ENCODE data around the gene FBP2.
"Not testable (repeated sequence)": the region's sequence is repeated elsewhere in the genome, so short reads cannot be mapped to it uniquely, and the experiment has no call there.

The FBP2 gene

DNA sequence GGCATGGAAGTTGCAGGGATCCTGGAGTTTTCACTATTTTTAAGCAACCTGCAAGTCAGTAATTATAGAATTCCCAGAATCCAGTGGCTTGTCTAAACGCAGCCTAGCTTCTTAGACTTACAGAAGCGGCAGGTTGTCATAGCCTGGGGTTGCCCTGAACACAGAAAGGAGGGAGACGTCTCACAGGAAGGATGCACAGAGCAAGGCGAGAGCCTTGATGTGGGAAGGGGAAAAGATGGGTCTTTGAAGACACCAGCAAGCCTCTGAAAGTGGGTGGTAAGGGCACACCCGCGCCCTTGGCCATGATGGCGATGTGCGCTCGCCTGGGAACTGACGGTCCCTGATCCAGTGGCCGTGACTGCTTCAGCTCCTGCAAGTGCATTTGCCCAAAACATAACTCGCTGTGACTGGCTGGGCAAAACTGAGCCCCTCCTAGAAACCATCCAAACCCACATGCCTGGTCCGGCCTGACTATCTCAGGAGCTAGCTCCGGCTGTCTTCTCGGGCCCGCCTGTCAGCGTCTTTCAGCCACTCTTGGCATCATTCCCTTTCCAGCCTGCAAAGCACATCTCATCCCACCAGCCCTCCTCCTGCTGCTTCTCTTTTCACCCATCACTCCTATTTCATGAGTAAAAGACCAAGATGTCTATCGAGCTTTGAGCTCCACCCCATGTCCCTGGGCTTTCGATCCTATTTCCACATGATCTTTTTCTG lies 28.6 kb upstream of the FBP2 start:
- no peaks in the 10 kb centered on the region for H3K36me3 Mint-ChIP-seq (ENCODE audit: low read depth)
- H3K27ac Mint-ChIP-seq: no peak overlapping the region
- no peak overlapping the region for H3K4me3 Mint-ChIP-seq
- H3K4me1 Mint-ChIP-seq (ENCODE audit: low read depth): peaks cover 9% of the 10 kb centered on the region
- no peak for DNase-seq
- H3K9me3 Mint-ChIP-seq: no peaks in the 10 kb centered on the region
- peaks cover 16% of the 10 kb centered on the region for H3K27me3 Mint-ChIP-seq

DNA sequence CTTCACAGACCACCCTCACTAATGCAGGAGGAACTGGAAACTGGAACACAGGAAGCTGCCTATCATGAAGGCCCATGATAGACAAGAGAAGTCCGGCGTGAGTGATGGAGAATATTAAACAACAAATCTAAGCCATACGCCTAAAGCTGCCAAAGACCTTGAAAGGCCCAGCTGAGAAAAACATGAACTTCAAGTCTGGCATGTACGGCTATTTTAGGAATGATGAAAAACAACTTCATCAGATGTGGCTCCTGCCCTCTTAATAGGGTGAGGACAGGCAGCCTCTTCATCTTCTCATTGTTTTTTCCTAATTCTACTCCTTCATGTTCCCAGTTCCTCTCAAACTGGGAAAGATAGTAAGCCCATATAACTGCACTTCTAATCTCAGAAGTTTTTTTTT lies 25.4 kb upstream of the FBP2 start:
- no peaks in the 10 kb centered on the region for H3K9me3 Mint-ChIP-seq
- DNase-seq: no peak
- H3K4me3 Mint-ChIP-seq: no peak overlapping the region
- H3K36me3 Mint-ChIP-seq (ENCODE audit: low read depth): no peaks in the 10 kb centered on the region
- peaks cover 16% of the 10 kb centered on the region for H3K27me3 Mint-ChIP-seq
- H3K4me1 Mint-ChIP-seq (ENCODE audit: low read depth): peaks cover 9% of the 10 kb centered on the region
- no peak overlapping the region for H3K27ac Mint-ChIP-seq

DNA sequence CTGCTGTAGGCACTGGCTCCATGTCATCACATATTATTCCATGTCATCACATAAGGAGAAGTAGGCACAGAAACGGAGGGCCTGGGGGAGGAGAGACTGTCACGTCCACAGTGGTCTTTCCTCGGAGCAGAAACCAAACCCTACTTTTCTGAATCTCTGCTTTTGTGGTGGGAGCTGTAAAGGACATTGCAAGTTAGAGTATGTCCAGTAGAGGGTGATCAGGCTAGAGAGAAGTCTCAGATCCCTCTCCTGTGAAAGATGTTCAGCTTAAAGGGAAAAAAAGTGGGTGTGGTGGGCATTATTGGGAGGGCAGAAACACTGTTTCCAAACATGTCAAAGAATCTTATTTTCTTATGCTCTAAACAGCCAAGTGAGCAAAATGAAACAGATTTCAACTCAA lies 19.4 kb upstream of the FBP2 start:
- Mint-ChIP-seq H3K9me3 (no peaks in the 10 kb centered on the region), H3K36me3 (ENCODE audit: low read depth) (no peaks in the 10 kb centered on the region), H3K27me3 (peaks cover 32% of the 10 kb centered on the region), H3K4me3 (no peak overlapping the region), H3K4me1 (ENCODE audit: low read depth) (peaks cover 13% of the 10 kb centered on the region), H3K27ac (no peak overlapping the region)
- no peak for DNase-seq

DNA sequence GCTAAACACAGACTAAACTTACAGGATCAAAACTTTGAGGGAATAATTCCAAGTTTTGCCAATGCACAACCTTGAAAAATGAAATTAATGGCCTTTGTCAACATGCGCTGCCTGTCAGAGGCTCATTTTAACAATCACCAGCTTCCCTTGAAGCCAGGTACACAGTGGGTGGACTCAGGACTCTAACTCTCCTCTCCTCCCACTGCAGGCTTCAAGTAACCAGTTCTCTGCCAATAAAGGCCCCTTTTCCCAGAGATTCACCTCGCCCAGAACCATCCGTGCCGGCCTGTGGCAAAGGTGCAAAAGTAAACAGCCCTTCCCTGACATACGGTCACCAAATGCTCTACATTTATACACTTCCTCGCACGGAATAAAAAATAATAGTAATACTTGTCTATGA lies 18.4 kb upstream of the FBP2 start:
- no peak overlapping the region for H3K27ac Mint-ChIP-seq
- H3K4me3 Mint-ChIP-seq: no peak overlapping the region

DNA sequence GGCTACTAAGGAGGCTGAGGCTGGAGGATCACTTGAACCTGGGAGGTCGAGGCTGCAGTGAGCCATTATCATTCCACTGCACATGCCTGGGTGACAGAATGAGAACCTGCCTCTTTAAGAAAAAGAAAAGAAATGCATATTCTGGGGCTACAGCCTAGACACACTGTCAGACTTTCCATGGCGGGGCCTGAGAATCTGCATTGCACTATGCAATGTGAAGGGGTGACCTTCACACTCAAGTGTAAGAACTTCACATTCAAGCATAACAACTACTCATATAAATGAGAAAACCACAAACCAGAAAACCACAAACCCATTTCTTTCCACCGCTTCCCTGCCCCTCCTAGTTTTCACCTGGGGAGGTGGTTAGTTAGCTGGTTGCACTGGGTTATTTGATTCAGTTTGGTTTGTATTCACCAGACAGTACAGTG lies 18.0 kb upstream of the FBP2 start:
- Mint-ChIP-seq H3K36me3 (ENCODE audit: low read depth) (no peaks in the 10 kb centered on the region), H3K4me3 (no peak overlapping the region), H3K27me3 (peaks cover 35% of the 10 kb centered on the region), H3K9me3 (no peaks in the 10 kb centered on the region), H3K4me1 (ENCODE audit: low read depth) (peaks cover 13% of the 10 kb centered on the region), H3K27ac (peak overlapping the region; percentile 30)
- DNase-seq: peak; percentile 73

More for the DNA sequence above, 18.4 kb upstream of the FBP2 start:
- no peak for DNase-seq
- Mint-ChIP-seq H3K27me3 (peaks cover 35% of the 10 kb centered on the region), H3K36me3 (ENCODE audit: low read depth) (no peaks in the 10 kb centered on the region), H3K4me1 (ENCODE audit: low read depth) (peaks cover 13% of the 10 kb centered on the region), H3K9me3 (no peaks in the 10 kb centered on the region)

DNA sequence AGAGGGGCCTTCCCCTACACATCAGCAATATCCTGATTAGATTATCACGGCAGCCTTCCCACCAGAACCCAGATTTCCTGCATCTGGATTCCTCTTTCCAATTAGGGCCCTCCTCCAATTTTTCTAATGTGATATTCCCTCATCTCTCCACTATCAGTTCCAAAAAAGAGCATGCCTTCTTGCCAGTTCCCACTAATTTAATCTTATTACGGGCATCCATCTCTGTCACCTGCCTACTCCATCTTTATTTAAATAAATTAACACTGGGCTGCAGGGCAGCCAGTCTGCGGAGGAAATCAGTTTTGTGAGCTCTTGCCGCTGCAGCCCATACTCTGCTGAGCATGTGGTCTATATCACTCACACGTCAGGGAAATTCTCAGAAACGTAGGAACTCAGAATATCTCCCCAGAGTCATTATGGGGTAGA lies 16.6 kb upstream of the FBP2 start:
- H3K27ac Mint-ChIP-seq: no peak overlapping the region
- peaks cover 35% of the 10 kb centered on the region for H3K27me3 Mint-ChIP-seq
- DNase-seq: no peak
- no peaks in the 10 kb centered on the region for H3K9me3 Mint-ChIP-seq
- H3K36me3 Mint-ChIP-seq (ENCODE audit: low read depth): no peaks in the 10 kb centered on the region
- no peak overlapping the region for H3K4me3 Mint-ChIP-seq
- H3K4me1 Mint-ChIP-seq (ENCODE audit: low read depth): peaks cover 13% of the 10 kb centered on the region

DNA sequence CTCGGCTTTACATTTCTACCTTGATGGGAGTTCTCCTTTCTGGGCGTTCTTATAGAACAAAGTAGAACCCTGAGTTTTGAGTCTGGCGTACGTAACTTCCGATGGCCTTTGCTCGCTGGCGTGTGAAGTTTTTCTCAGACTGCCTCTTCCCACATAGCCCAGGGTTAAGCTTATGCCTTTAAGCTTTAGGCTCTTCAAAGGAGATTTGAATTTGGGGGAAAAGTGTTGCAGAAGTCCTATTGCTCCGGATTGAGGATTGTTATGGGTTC lies 13.7 kb upstream of the FBP2 start:
- no peaks in the 10 kb centered on the region for H3K36me3 Mint-ChIP-seq (ENCODE audit: low read depth)
- H3K9me3 Mint-ChIP-seq: no peaks in the 10 kb centered on the region
- H3K27me3 Mint-ChIP-seq: peaks cover 26% of the 10 kb centered on the region

DNA sequence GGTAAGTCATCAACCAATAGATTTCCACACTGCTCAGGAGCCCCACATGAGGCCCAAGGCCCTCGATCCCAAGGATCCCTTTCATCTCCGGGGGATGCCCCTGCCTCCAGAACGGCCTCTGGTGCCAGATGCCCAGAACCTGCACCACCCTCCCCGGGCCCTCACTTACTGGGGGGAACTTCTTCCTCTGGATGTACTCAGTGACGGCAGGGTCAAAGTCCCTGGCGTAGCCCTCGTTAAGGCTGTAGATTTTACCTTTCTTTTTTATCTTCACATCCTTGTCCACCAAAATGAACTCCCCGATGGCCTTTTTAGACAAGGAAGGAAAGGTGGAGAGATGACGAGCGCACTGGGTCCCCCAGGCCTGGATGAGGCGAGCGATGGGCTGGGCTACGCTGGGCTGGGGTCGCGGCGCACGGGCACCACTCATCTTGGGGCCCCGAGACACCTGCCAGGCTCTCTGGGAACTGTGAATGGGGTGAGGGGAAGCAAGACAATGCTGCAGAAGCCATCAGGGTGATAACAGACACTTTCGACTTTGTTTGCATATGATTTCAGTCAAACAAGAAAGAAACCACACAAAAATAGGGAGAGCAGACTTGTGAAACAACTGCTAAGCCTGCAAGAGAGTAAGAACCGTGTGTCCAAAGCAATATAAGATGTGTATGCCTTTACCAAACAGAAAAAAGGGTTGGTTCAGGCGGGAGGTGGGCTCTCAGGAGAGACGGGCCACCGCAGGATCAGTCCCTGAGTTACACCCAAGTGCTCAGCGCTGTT lies 13.2 kb upstream of the FBP2 start:
- H3K36me3 Mint-ChIP-seq (ENCODE audit: low read depth): no peaks in the 10 kb centered on the region
- H3K4me3 Mint-ChIP-seq: no peak overlapping the region
- H3K27ac Mint-ChIP-seq: no peak overlapping the region
- no peaks in the 10 kb centered on the region for H3K9me3 Mint-ChIP-seq
- H3K4me1 Mint-ChIP-seq (ENCODE audit: low read depth): peaks cover 12% of the 10 kb centered on the region
- H3K27me3 Mint-ChIP-seq: peaks cover 21% of the 10 kb centered on the region
- DNase-seq: no peak

More for the DNA sequence above, 13.7 kb upstream of the FBP2 start:
- Mint-ChIP-seq H3K4me3 (no peak overlapping the region), H3K4me1 (ENCODE audit: low read depth) (peaks cover 17% of the 10 kb centered on the region), H3K27ac (no peak overlapping the region)
- DNase-seq: no peak

DNA sequence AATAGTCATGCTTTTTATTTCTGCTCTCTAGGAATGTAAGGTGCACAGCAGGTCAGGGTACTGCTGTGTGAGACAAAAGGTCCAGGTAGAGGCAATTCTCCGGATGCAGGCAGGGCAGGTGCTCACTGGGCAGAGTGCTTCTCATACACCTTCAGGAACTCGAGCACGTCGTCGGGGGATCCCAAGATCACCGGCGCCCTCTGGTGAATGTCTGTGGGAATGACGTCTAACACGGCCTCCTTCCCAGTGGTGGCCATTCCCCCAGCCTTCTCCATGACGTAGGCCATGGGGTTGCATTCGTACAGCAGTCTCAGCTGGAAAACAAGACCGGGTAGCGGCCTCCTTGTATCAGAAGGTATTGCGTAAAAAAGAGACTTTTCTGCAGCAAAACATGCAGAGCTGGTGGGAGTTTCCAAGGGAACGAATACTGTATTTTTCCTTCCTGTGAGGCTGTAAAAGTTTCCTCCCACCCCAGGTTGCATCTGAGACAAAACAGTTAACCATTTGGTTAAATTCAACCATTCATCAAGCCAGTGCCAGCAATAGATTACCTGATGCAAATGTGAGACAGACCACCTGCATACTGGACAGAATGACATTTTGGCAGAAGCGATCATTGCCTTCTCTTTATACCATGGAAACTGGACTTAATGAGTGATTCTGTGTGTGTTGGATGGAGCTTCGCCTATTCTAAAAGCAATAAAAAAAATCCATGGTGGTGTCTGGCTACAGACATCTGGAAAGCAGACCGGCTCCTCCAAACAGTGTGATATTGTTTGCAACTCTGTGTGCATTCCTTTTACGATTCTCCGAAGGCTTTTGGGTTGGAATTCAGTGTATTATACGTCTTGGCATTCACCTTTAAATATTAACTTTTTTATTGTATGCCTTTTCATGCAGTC lies 9.9 kb upstream of the FBP2 start:
- Mint-ChIP-seq H3K27me3 (peaks cover 3% of the 10 kb centered on the region), H3K4me3 (no peak overlapping the region), H3K36me3 (ENCODE audit: low read depth) (no peaks in the 10 kb centered on the region)

DNA sequence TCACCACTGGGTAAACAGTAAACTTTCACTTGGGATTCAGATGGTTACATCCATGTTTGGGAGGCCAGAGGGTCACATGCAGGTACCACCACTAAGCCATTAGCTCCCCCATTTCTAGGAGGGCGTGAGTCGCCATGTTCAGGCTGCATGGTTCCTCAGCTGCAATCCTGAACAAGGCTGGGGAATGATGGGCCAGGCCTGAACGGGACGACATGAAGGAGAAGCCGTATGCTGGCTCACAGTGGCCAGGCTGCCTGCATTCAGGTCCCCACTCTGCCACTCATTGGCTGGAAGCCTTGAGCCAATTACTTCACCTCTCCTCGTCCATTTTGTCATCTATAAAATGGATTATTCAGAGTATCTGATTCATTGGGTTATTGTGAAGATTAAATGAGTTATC lies 9.0 kb upstream of the FBP2 start:
- H3K4me3 Mint-ChIP-seq: no peak overlapping the region
- peaks cover 3% of the 10 kb centered on the region for H3K27me3 Mint-ChIP-seq

More for the DNA sequence above, 9.9 kb upstream of the FBP2 start:
- H3K27ac Mint-ChIP-seq: no peak overlapping the region
- no peaks in the 10 kb centered on the region for H3K9me3 Mint-ChIP-seq
- H3K4me1 Mint-ChIP-seq (ENCODE audit: low read depth): peaks cover 6% of the 10 kb centered on the region
- DNase-seq: peak; percentile 75

DNA sequence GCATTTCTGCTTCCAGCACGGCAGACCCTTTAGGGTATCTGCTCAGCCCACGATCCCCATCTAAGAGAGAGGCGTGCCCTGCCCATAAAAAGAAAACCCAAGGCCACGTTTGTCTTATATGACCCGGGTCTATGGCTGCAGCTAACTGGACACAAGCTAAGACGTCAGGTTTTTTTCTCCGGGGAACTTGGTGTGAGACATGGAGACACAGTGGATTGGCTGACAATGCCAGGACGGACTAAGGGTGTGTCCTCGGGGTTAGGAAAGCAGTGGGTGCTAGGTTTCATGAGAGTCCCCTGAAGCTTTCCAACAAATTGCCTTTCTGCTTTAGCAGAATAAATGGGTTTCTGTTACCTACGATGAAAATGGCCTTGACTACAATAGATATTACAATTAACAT lies 7.1 kb upstream of the FBP2 start:
- Mint-ChIP-seq H3K36me3 (ENCODE audit: low read depth) (no peaks in the 10 kb centered on the region), H3K9me3 (no peaks in the 10 kb centered on the region), H3K27me3 (peaks cover 2% of the 10 kb centered on the region), H3K4me1 (ENCODE audit: low read depth) (peaks cover 6% of the 10 kb centered on the region), H3K4me3 (no peak overlapping the region), H3K27ac (no peak overlapping the region)
- no peak for DNase-seq

More for the DNA sequence above, 9.0 kb upstream of the FBP2 start:
- Mint-ChIP-seq H3K9me3 (no peaks in the 10 kb centered on the region), H3K4me1 (ENCODE audit: low read depth) (peaks cover 6% of the 10 kb centered on the region), H3K36me3 (ENCODE audit: low read depth) (no peaks in the 10 kb centered on the region), H3K27ac (no peak overlapping the region)
- no peak for DNase-seq

DNA sequence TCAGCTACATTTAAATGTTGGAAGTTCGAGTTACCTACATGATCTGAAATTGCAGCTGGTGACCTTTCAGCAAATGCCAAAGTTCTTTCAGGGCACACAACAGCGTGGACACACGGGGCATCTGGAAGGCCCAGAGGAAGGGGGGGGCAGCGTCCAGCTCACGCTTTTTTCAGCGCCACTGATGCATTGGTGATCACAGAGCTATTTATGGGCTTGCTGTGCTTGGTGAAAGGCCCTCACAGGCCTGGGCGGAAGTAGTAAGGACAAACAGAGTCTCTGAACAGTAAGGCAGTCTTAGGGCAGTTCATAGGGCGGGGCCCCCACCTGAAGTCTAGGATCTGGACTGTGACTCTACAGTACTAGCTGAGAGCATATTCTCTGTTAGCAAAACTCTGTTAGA lies 6.6 kb upstream of the FBP2 start:
- no peak for DNase-seq
- peaks cover 6% of the 10 kb centered on the region for H3K4me1 Mint-ChIP-seq (ENCODE audit: low read depth)
- H3K36me3 Mint-ChIP-seq (ENCODE audit: low read depth): no peaks in the 10 kb centered on the region
- no peaks in the 10 kb centered on the region for H3K9me3 Mint-ChIP-seq
- H3K27ac Mint-ChIP-seq: no peak overlapping the region
- H3K4me3 Mint-ChIP-seq: no peak overlapping the region
- peaks cover 5% of the 10 kb centered on the region for H3K27me3 Mint-ChIP-seq

DNA sequence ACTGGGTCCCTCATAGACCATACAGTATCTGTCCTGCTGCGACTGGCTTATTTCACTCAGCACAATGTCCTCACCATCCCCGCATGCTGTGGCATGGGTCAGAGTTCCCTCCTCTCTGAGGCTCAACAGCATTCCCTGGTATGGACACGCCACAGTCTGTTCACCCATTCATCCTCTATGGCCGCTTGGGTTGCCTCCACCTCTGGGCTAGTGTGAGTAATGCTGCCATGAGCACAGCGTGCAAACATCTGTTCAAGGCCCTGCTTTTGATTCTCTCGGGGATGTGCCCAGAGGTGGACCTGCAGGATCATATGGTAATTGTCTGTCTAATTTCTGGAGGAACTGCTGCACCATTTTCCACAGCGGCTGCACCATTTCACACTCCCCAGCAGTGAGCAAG lies 5.5 kb upstream of the FBP2 start:
- Mint-ChIP-seq H3K9me3 (no peaks in the 10 kb centered on the region), H3K36me3 (ENCODE audit: low read depth) (no peaks in the 10 kb centered on the region), H3K27me3 (peaks cover 12% of the 10 kb centered on the region), H3K4me3 (no peak overlapping the region), H3K4me1 (ENCODE audit: low read depth) (peaks cover 6% of the 10 kb centered on the region), H3K27ac (no peak overlapping the region)
- DNase-seq: no peak

DNA sequence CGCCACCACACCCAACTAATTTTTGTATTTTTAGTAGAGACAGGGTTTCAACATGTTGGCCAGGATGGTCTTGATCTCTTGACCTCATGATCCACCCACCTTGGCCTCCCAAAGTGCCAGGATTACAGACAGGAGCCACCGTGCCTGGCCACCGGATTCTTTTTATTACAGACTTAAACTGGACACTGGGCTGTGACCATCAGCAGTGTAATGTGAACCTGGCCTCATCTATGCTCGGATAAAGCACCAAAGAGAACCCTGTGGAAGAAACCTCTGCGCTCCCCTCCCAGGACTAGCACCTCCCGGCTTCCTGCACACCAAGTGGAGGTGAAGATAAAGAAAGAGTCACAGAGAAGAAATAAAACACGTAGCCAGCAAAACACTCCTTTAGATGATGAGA lies 941 bp downstream of the FBP2 start:
- peaks cover 33% of the 10 kb centered on the region for H3K27me3 Mint-ChIP-seq
- H3K4me3 Mint-ChIP-seq; DNase-seq; H3K27ac Mint-ChIP-seq; H3K9me3 Mint-ChIP-seq; H3K36me3 Mint-ChIP-seq (ENCODE audit: low read depth); H3K4me1 Mint-ChIP-seq (ENCODE audit: low read depth): not testable (repeated sequence)

DNA sequence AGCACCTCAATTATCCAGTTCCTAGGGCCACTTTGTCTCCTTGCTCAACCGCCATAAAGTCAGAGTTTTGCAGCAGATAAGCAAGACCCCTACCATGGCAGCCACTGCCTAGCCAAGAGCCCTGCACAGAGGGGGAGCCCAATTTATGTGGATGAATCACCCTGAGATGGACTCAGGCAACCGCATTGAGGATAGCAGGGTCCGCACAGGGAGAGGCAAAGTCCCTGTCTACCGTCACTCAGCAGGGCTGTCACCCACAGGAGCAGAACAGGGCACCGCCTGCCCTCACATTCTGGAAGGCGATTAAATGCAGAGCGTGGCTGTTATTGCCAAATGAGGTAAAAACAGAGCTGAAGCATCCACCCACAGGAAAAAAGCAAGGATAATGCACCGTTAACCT lies 1.7 kb downstream of the FBP2 start:
- Mint-ChIP-seq H3K4me1 (ENCODE audit: low read depth) (peaks cover 5% of the 10 kb centered on the region), H3K9me3 (no peaks in the 10 kb centered on the region), H3K27ac (no peak overlapping the region), H3K27me3 (peaks cover 41% of the 10 kb centered on the region), H3K36me3 (ENCODE audit: low read depth) (no peaks in the 10 kb centered on the region), H3K4me3 (no peak overlapping the region)
- peak; percentile 7 for DNase-seq

Measured in activated T-cell treated with anti-CD3 and anti-CD28 coated beads, Interleukin-2, amount 50 U/mL, for 24 hours (primary cell).